Duodenal mucosa (tissue), 2 donors: ENCODE measurements around the gene VAV2.

Source experiments
- H3K27ac ChIP-seq: one replicate; pipeline ENCODE4 v1.7.0; 2013; ENCODE audit warnings: low read depth, low read length
- H3K27me3 ChIP-seq, 2 donors: one replicate each; pipeline ENCODE4 v1.7.0; 2013; ENCODE audit warnings: low read length in 2 of 2, control low read depth in 1 of 2; ENCODE audit not compliant: insufficient read depth in 2 of 2, control insufficient read depth in 1 of 2
- H3K36me3 ChIP-seq, 2 donors: one replicate each; pipeline ENCODE4 v1.7.0; 2013; ENCODE audit warnings: low read length in 2 of 2, control low read depth in 1 of 2; ENCODE audit not compliant: insufficient read depth in 2 of 2, control insufficient read depth in 1 of 2
- H3K4me1 ChIP-seq, 2 donors: one replicate each; pipeline ENCODE4 v1.7.0; 2013; ENCODE audit warnings: low read length in 2 of 2, control low read depth in 1 of 2; ENCODE audit not compliant: insufficient read depth in 2 of 2, control insufficient read depth in 1 of 2
- H3K4me3 ChIP-seq, 2 donors: one replicate each; pipeline ENCODE4 v1.7.0; 2013; ENCODE audit warnings: low read length in 2 of 2, low read depth in 1 of 2
- H3K9ac ChIP-seq, 2 donors: one replicate each; pipeline ENCODE4 v1.7.0; 2013; ENCODE audit warnings: low read length in 2 of 2, low read depth in 1 of 2
- H3K9me3 ChIP-seq, 2 donors: one replicate each; pipeline ENCODE4 v1.7.0; 2013; ENCODE audit warnings: low read length in 2 of 2, control low read depth in 1 of 2; ENCODE audit not compliant: control insufficient read depth in 1 of 2

VAV2 gene

DNA sequence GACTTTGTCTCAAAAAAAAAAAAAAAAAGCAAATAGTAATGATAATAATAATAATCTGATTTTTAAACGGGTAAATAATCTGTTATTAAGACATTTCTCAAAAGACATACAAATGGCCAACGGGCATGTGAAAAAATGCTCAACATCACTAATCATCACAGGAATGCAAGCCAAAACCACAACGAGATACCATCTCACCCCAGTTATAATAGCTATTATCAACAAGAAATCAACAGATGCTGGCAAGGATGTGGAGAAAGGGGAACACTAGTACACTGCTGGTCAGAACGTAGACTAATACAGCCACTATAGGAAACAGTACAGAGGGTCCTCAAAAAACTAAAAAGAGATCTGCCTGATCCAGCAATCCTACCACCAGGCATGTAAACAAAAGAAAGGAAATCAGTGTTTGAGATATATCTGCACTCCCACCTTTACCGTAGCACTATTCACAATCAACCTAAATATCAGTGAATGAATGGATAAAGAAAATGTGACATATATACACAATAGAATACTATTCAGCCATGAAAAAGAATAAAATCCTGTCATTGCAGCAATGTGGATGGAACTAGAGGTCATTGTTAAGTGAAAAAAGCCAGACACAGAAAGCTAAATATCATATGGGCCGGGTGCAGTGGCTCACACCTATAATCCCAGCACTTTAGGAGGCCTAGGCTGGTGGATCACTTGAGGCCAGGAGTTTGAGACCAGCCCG, 24.9 kb downstream of the VAV2 start:
- Histone ChIP-seq H3K9ac (no peak overlapping the region), H3K27ac (no peak overlapping the region), H3K4me1 (peaks cover 11 to 15% of the 10 kb centered on the region in 2 donors), H3K36me3 (no peaks in the 10 kb centered on the region), H3K9me3 (peaks cover 0 to 5% of the 10 kb centered on the region in 2 donors), H3K27me3 (no peaks in the 10 kb centered on the region), H3K4me3 (no peak overlapping the region)

DNA sequence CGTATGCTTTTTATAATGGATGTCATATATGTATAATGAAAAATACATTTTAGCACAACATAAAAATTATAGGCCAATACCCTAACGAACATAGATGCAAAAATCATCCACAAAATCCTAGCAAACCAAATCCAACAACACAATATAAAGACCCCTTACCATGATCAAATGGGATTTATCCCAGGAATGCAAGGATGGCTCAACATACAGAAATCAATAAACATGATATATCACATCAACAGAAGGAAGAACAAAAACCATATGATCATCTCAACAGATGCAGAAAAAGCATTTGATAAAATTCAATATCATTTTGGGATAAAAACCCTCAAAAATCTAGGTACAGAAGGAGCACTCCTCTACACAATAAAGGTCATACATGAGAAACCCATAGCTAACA, 27.7 kb downstream of the VAV2 start:
- H3K4me1 ChIP-seq: peaks cover 20% of the 10 kb centered on the region in 2 donors
- peaks cover 0 to 5% of the 10 kb centered on the region in 2 donors for H3K9me3 ChIP-seq
- no peaks in the 10 kb centered on the region for H3K27me3 ChIP-seq

DNA sequence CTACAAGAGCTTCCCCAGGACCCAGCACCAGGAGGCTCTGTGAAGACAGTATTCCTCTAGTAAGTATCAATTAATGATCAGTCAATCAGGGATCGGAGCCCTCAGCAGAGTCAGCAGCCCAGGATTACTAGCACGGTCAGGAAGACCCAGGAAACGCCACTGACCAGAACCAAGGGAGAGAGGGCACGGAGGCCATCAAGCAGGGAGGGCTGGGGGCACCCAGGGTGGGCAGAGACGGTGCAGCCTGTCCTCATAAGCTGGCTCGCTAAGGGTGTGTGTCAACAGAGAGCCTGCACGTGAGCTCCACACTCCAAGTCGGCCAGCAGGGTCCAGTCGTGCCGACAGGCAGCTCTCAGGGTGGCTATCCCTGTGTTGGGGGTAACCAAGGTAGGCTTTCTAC, 29.0 kb downstream of the VAV2 start:
- H3K27ac ChIP-seq: no peak overlapping the region
- H3K36me3 ChIP-seq: no peaks in the 10 kb centered on the region
- peaks cover 20 to 29% of the 10 kb centered on the region in 2 donors for H3K4me1 ChIP-seq
- no peak overlapping the region for H3K4me3 ChIP-seq
- H3K27me3 ChIP-seq: no peaks in the 10 kb centered on the region
- no peak overlapping the region for H3K9ac ChIP-seq
- H3K9me3 ChIP-seq: peaks cover 0 to 5% of the 10 kb centered on the region in 2 donors

More for the DNA sequence above, 27.7 kb downstream of the VAV2 start:
- Histone ChIP-seq H3K27ac (no peak overlapping the region), H3K36me3 (no peaks in the 10 kb centered on the region), H3K4me3 (no peak overlapping the region), H3K9ac (no peak overlapping the region)

DNA sequence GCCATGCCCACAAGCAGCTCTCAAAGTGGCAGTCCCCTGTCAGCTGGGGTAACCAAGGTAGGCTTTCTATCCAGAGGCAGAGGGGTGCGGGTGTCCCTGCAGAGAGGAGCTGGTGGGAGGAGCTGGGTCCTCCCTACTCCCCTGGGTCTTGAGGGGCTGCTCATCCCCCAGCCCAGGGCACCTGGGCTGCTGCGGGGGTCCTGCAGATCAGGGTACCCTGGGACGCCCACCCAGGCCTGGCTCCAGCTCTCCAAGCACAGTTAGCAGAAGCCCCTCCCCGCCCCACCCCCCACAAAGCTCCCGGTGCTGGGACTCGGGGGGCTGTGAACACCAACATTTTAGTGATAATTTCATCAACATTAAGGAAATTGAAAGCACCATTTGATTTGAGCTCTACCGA, 29.8 kb downstream of the VAV2 start:
- Histone ChIP-seq H3K9me3 (peaks cover 0 to 5% of the 10 kb centered on the region in 2 donors), H3K4me1 (peaks cover 21 to 32% of the 10 kb centered on the region in 2 donors), H3K36me3 (no peaks in the 10 kb centered on the region), H3K9ac (no peak overlapping the region), H3K27ac (no peak overlapping the region), H3K27me3 (no peaks in the 10 kb centered on the region), H3K4me3 (no peak overlapping the region)

DNA sequence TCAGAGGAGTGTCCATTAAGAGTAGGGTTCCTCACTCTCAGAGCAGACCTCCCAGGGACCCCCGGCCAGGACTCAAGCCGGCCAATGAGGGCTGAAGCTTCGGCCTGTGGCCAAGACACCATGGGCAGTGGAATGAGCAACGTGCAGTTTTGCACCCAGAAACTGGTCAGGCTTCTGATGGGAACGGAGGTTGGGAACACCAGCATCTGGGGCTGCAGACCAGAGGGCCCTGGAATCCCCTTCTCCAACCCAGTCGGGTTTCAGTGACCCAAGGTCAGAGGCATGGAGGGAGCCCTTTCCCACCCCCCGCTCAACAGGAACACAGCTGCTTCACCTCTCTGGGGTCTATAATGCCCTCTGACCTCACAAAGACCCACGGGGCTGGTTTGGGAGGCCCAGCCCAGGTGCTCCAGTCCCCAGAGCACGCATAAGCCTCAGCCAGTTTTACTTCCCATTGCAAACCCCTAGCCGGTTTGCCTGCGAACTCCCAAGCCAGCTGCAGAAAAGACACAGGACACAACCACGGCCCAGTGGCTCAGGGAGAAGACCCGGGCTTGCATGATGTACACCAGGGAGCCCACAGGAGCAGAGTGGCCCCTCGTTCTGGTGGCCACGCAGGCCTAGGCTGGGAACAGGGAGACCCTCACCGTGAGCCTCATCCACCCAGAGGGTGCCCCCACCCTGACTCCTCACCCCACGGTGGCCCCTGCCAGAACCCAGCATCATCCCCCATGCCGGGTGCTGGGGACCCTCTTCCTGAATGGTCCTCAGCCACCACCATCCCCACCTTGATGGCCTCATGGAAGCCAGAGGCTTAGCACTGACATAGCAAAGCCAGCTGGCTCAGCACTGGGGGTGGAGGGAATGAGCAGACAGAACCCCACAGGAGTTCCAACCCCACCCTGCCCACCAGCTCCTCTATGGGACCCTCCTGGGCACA, 30.6 kb downstream of the VAV2 start:
- Histone ChIP-seq H3K4me1 (peaks cover 27 to 40% of the 10 kb centered on the region in 2 donors), H3K9ac (peak overlapping the region in 1 of 2 donors; percentile 12), H3K9me3 (peaks cover 0 to 5% of the 10 kb centered on the region in 2 donors), H3K27ac (no peak overlapping the region), H3K27me3 (no peaks in the 10 kb centered on the region), H3K4me3 (no peak overlapping the region), H3K36me3 (no peaks in the 10 kb centered on the region)

DNA sequence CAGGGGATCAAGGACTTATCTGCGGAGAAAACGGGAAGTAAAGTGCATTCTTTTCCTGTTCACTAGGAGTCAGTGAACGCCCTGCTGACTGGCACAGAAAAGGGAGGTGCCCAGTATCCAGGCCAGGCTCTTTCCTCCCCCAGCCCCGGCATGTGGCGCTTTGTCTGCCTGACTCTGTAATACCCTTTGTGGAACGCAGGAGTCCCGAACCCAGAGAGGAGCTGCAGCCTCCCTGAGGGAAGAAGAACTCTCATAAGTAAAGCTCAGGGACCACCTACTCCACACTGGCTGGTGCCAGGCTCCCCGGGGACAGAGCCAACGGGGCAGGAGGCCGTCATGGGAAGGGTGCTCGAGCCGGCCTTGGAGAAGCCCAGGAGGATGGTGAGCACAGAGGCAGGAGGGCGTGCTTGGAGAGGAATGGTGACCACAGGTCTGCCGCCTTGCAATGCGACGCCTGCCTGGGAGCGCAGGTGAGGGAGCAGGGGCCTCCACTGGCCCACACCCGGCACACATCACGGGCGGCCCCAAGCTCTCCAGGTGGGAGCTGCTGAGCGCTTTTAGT, 31.5 kb downstream of the VAV2 start:
- H3K9me3 ChIP-seq: peaks cover 0 to 5% of the 10 kb centered on the region in 2 donors
- no peak overlapping the region for H3K27ac ChIP-seq
- H3K27me3 ChIP-seq: no peaks in the 10 kb centered on the region
- peak overlapping the region in 1 of 2 donors; percentile 12 for H3K9ac ChIP-seq
- H3K36me3 ChIP-seq: no peaks in the 10 kb centered on the region
- H3K4me3 ChIP-seq: peak overlapping the region in 1 of 2 donors; percentile 28
- H3K4me1 ChIP-seq: peaks cover 33 to 47% of the 10 kb centered on the region in 2 donors

DNA sequence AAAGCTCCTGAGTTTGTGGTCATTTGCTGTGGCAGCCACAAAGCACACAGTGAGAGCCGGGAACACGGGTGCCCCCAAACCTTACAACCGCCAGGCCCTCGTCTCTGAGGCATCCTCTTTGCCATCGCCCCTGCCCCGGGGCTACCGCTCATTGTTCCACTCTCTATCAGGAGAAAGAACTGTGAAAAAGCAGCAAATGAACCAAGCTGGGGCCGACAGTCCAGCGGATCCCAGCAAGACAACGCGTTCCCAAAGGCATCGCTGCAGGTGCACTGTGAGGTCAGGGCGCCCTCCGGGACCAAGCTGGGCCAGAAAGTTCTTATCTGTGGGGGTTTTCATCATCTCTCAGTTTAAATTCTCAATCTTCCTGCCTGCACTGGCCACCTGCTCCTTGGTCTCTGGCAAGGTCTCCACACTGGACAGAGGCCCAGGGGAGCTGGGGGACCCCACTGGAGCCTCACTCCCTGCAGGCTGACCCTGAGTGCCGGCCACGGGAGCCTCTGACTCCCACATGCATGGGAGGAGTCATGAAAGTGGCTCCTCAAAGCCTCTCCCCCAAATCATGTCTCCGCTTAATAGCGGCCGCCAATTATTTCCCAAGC, 32.1 kb downstream of the VAV2 start:
- Histone ChIP-seq H3K27me3 (no peaks in the 10 kb centered on the region), H3K9me3 (peaks cover 0 to 5% of the 10 kb centered on the region in 2 donors), H3K4me1 (peaks cover 33 to 47% of the 10 kb centered on the region in 2 donors), H3K9ac (peak overlapping the region in 1 of 2 donors; percentile 12), H3K36me3 (no peaks in the 10 kb centered on the region), H3K27ac (no peak overlapping the region), H3K4me3 (peak overlapping the region in 1 of 2 donors; percentile 28)

DNA sequence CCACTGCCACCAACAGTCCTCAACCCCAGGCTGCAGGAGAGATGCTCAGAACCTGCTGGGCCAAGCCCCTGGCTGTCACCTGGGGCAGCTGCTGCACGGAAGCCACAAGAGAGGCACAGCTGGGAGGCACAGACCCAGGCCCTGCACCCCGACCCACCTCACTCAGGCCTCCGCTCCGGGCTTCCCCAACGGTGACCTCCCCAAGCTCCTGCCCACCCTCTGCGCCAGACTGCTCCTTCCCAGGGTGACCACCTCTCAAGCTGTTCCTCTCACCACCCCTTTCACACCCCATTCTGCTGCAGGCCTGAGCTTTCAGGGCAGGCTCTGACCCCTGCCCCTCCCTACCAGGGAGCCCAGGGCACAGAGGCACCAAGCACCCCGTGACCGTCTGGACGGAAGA, 33.0 kb downstream of the VAV2 start:
- Histone ChIP-seq H3K27ac (no peak overlapping the region), H3K4me1 (peaks cover 33 to 54% of the 10 kb centered on the region in 2 donors), H3K36me3 (no peaks in the 10 kb centered on the region), H3K4me3 (no peak overlapping the region), H3K9me3 (no peaks in the 10 kb centered on the region), H3K27me3 (no peaks in the 10 kb centered on the region), H3K9ac (peak overlapping the region in 1 of 2 donors; percentile 25)

DNA sequence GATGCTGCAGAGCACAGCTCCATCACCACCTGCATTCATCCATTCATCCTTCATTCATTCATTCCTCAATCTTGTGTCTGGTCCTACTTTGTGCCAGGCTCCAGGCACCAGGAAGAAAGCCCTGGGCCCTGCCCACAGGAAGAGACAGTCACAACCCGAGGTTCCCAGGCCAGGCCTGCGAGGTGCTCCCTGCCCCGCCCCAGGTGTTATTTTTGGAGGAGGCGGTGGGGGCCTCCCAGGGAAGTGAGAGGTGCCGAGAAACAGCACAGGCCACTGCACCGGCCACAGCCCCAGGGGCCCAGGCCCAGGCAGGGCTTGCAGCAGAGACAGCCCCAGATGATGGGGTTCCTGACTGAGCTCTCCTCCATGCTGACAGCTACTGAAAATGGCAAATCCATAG, 33.4 kb downstream of the VAV2 start:
- Histone ChIP-seq H3K4me1 (peaks cover 33 to 54% of the 10 kb centered on the region in 2 donors), H3K36me3 (no peaks in the 10 kb centered on the region), H3K27ac (no peak overlapping the region), H3K4me3 (no peak overlapping the region), H3K27me3 (no peaks in the 10 kb centered on the region), H3K9ac (peak overlapping the region in 1 of 2 donors; percentile 25), H3K9me3 (no peaks in the 10 kb centered on the region)
